ENCODE measurements around the gene TXNDC17.
"Not testable (repeated sequence)": the region's sequence is repeated elsewhere in the genome, so short reads cannot be mapped to it uniquely, and the experiment has no call there.

The TXNDC17 gene

DNA sequence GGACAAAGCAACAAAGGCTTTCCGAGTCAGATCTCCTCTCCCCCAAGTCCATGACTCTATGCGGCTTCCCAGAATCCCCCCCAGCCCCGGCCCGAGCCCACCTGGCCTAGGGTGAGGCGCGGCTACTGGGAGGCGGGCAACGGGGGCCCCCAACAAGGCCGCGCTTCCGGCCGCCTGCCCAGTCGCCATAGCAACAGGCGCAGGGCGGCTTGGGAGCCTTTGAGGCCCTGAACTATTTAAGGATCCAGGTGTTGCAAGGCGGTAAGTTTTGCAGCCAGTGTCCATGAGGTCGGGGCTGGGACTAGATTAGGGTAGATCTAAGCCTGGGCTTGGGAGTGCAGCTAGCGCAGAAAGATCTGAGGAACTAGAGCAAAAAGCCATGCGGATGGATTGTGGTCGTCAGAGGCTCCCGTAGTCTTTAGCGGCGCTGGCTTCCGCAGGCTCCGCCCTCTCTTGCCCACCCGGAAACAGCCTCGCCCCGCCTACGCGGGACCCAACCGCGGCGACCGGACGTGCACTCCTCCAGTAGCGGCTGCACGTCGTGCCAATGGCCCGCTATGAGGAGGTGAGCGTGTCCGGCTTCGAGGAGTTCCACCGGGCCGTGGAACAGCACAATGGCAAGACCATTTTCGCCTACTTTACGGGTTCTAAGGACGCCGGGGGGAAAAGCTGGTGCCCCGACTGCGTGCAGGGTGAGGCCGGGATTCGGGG, at the start of gene TXNDC17, which contains the start of gene KIAA0753:
TXNDC17 (plus strand) TSS at position 525 of the 711 bp plus-strand sequence; CDS start at position 548, 23 bp downstream.
KIAA0753 (minus strand) TSS at position 176 of the 711 bp plus-strand sequence. CDS start 5,608 bp downstream, outside the sequence.
- peak; percentile 66 to 70 for DNase-seq

- DNase-seq: no peak
Observed at GRCh38 chr17:6591599-6592158, 49.2 kb upstream of the TXNDC17 start.

- no peak for DNase-seq
Observed at GRCh38 chr17:6592173-6592572, 48.7 kb upstream of the TXNDC17 start.

GRCh38 chr17:6593371-6593770, 47.5 kb upstream of the TXNDC17 start:
- DNase-seq: not testable (repeated sequence)

GRCh38 chr17:6596081-6596480, 44.8 kb upstream of the TXNDC17 start:
- no peak for DNase-seq

DNA sequence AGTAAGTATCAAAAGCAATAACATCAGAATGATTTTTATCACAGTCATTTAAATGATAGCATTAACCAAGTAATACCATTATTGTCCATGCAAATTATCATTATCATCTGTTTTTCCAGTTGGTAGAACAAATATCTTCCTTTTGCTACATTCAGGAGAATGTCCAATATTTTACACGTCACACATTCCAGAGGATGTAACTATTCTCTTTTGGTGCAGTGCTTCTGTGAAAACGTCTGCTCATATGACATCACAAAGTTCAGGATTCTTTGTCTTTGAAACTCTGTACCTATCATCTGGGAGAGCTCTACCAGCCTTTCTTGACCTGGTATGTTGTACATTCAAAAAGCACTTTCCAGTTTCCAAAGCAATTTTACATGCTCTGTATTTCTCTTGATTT, 44.3 kb upstream of the TXNDC17 start:
- DNase-seq: no peak

DNA sequence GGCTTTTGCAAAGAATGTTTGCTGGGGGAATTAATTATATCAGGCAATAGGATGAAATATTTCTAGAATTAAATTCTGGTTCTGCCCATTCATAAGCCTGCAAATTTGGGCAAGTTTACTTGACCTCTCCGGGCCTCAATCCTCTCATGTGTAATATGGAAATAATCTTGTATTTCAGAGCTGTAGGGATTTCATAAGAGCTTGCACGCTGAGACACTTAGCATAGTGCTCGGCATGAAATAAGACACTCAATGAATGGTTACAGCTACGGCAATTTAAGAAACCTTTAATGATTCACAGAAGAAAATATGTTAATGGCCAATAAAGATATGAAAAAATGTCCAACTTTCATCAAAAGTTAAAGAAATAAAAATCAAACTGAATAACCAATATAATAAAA, 43.9 kb upstream of the TXNDC17 start:
- DNase-seq: no peak

- DNase-seq: no peak
Observed at GRCh38 chr17:6597727-6598126, 43.1 kb upstream of the TXNDC17 start.

DNA sequence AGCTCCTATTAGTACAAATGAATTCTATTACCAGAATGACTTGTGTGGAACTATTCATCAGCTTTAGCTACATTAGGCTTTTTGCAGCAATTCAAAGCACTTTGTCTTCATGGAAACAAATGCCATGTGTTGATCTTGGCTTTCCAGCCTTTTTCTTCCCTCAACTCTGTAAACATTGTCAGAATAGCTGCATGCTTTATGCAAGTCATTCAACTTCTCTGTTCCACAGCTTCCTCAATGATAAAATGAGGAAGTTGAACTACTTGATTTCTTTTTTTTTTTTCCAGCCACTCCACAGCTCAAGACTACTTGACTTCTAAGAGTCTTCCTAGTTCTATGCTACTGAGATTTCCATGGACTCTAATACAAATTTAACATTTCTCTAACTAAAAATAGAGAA, 41.5 kb upstream of the TXNDC17 start:
- DNase-seq: peak; percentile 35 to 58

- no peak for DNase-seq
Observed at GRCh38 chr17:6602141-6602540, 38.7 kb upstream of the TXNDC17 start.

DNA sequence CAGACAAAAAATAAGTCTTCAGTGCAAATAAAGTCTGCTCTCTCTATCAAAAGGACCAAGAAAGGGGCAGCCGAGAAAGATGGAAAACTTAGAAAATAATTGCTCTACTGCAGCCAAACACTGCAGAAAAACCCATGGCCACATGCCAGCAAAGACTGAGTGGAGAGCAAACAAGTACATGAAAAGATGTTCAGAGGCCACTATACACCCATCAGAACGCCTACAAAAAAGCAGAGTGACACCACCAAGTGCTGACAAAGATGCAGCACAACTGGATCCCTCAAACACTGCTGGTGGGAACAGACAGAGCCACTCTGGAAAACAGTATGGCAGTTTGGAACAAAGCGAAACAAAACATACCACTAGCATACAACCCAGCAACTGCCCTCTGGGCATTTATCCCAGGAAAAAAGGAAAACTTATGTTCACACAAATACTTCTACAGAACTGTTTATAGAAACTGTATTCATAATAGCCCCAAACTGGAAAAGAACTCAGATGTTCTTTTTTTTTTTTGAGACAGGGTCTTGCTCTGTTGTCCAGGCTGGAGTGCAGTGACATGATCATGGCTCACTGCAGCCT, 37.0 kb upstream of the TXNDC17 start:
- DNase-seq: no peak

DNA sequence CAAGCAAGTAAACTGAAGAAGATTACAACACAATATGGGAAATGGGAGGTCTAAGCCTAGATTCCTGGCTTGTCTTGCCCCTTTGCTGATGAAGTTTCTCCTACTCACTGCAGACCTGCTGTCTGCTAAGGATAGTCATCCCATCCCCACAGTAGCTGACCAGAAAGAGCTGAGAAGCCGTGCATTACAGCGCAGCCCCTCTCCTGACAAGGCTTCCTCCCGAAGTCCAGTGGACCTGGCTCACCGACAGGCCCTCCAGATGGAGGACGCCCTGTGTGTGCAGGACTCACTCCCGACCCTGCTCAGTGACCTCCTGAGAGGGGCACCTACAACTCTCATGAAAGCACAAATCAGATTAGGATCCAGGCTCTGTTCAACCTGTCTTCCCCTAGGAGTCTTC, 35.7 kb upstream of the TXNDC17 start:
- no peak for DNase-seq

DNA sequence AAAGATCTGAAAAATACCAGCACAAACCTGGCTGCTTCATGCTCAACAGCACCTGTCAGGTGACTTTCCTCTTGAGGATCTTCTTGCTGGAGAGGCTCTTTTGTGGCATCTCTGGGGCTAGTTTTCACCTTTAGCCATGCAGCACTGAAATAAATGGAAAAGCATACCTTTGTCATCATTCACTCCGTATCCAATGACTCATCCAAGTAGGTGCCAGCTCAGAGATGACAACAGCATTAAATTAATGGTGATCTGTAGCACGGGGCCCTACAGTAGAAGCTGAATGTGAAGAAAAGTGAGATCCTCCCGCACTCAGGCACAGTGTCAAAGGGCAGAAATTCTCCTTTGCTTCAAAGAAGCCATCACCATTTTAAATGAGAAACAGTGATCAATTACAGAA, 32.5 kb upstream of the TXNDC17 start:
- no peak for DNase-seq

DNA sequence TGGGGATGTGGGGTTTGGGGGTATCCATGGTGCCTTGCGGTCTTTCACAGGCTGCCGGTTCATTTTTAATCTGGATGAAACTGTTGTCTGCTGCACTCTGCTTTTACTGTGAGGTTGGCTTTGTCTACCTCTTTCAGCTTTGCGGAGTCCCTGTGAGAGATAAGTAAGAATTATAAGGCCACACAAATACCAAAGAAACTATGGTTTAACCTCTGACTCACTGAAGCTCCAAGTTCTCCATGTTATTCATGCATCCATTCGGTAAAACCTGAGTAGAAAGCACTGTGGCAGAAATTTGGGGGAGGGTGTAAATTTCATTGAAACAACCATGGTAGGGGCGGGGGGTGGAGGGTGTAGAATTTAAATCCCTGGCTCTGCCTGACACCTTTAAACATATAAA, 30.8 kb upstream of the TXNDC17 start:
- DNase-seq: no peak

DNA sequence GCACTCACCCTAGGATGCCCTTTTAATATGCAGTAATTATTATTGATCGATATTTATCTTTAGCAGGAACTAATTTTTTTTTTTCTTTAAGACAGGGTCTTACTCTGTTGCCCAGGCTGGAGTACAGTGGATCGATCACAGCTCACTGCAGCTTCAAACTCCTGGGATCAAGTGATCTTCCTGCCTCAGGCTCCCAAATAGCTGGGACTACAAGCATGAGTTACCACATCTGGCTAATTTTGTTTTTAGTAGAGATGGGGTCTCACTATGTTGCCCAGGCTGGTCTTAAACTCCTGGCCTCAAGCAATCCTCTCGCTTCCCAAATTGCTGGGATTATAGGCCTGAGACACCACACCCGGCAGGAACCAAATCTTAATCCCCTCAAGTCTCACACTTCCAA, 29.6 kb upstream of the TXNDC17 start:
- DNase-seq: no peak

DNA sequence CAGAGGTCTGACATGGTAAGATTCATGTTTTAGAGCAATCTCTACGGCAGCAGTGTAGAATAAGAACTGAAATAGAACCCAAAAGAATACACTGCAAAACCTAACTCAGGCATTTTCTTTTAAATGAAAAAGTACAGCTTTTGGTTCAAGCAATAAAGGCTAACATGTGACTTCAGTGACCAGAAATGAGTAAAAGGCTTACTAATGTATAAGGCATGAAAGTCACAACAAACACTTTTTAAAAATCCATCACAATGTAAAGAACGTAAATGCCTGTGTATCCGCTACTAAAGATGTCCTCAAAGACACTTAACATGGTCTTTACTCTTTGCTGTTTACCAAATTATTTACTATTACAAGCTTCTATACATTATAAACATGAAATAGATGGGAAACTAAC, 16.9 kb upstream of the TXNDC17 start:
- DNase-seq: no peak

DNA sequence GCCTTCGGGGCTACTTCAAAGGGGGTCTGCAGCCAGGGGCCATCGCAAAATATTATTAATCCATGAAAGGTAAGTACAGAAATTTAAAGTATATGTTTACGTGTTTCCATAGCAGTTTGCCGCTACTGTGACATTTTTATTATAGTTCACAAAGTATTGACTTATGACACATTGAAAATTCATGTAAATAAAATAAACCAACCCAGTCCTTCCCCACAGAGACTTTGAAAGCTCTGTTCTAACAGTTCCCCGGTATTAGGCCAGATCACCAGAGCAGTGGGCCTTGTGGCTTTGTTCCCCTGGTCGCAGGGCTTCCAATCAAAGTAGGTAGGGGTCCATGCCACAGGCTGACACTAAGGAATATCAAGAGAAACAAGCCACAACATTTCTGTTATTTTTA, 14.2 kb upstream of the TXNDC17 start:
- no peak for DNase-seq

GRCh38 chr17:6627019-6627418, 13.8 kb upstream of the TXNDC17 start:
- no peak for DNase-seq

- DNase-seq: no peak
Observed at GRCh38 chr17:6630390-6630789, 10.5 kb upstream of the TXNDC17 start.

DNA sequence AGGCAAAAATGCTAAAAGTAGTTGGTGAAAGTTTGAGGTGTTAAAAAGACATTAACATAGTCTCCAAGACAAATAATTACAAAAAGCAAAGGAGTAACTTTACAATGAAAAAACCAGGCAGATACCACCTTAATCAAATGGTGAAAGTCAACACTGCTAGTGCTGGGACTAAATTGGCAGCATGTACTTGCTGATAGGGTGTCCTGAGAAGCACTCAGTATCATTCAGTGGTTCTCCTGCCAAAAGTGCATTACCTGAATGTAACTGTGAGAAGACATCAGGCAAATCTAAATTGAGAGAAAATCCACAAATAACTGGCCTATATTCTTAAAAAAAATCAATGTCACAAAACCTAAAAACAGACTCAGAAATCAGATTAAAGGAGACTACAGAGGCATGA, 8.3 kb upstream of the TXNDC17 start:
- DNase-seq: no peak

GRCh38 chr17:6633263-6633662, 7.6 kb upstream of the TXNDC17 start:
- no peak for DNase-seq

DNA sequence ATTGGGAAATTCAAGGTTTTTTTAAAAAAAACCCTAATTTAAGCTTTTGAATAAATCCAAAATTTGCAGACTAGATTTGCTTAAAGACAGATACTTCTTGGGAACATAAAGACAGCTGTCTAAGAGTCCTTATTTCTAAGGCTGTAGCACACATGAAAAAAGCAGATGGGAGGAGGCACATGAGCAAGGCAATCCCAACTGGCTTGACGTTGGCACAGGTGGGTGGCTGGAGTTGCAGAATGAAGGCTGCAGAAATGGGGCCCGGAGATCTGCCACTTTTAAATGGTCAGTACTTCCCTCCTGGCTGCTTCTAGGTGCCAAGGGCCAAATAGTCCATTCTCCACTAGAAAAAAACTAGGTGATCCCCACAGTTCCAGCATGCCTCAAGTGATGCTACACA, 4.8 kb upstream of the TXNDC17 start:
- DNase-seq: no peak

DNA sequence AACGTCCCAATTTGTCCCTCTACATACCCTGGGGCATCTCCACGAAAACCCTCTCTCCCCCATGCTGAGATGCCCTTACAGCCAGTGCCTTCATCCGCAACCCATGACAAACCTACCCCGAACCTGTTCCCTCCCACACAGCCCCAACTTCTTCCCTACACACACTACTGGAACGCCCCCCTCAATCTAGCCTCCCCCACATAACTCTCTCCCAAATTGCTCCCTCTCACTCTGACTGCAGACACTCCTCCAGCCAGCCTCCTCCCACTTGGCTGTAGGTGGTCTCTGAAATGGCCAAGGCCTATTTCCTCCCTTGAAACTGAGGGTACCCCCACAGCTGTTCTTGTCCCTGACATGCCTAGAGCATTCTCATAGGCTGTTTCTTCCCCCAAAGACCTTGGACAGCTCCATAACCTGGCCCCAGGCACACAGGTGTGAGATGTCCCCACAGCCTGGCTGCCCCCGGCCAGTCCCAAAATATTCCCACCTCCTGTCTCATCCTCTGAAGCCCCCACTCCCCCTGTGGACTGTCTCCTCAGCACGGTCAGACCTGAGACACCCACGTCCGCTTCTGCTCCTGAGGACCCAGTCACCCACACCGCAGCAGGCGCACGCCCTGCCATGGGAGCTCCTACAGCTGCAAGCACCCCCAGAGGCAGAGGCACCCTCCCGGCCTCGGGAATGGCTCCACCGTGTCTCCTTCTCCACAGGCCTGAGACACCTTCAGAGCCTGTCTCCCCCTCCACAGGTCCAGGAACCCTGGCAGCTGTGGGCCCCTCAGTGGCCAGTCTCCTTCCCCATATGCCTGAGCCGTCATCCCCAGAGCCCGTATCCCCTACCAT, 4.0 kb upstream of the TXNDC17 start:
- DNase-seq: no peak

DNA sequence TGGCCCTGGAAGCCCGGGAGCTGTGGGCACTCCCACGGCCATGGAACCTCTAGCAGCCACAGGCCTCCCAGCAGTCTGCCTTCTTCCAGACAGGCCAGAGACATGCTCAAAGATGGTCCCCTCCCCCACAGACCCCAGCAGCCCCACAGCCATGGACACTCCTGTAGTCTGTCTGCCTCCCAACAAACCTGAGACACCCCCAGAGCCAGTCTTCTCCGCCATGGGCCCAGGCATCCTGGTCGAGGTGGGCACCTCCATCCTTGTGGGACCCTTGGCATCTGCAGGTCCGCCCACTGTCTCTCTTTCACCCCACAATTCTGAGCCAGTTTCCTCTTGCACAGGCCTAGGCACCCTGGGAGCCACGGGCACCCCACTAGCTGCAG, 3.4 kb upstream of the TXNDC17 start:
- no peak for DNase-seq

Data from Kasumi-1 (cell line).